Liver (tissue), 9 donors: ENCODE measurements around the gene SPECC1L. TPM values are rescaled to one million over a fixed set of nuclear protein-coding genes. Genes with fewer than 3 reads are reported as not detected.

Experiments used
- DNase-seq: peaks from one replicate; pipeline ENCODE4 v3.0.0-alpha.2; 2017; ENCODE audit warnings: low spot score
- H3K27ac ChIP-seq, 2 donors: one replicate each; pipeline ENCODE4 v1.7.0; 2013; ENCODE audit warnings: inconsistent platforms in 2 of 2, low read length in 2 of 2, control low read depth in 1 of 2, low read depth in 1 of 2, mild to moderate bottlenecking in 1 of 2
- H3K27me3 ChIP-seq, 4 donors: one replicate each; pipeline versions ENCODE4 v1.6.1 to v1.7.0; 2013; ENCODE audit warnings: low read length in 3 of 4, inconsistent platforms in 1 of 4, mild to moderate bottlenecking in 1 of 4, moderate library complexity in 1 of 4; ENCODE audit not compliant: control insufficient read depth in 4 of 4, insufficient read depth in 4 of 4
- H3K36me3 ChIP-seq, 4 donors: one replicate each; pipeline versions ENCODE4 v1.6.1 to v1.7.0; 2013; ENCODE audit warnings: low read length in 3 of 4, mild to moderate bottlenecking in 3 of 4, low read depth in 1 of 4, moderate library complexity in 1 of 4; ENCODE audit not compliant: control insufficient read depth in 4 of 4, insufficient read depth in 3 of 4
- H3K4me1 ChIP-seq, 4 donors: one replicate each; pipeline versions ENCODE4 v1.6.1 to v1.7.0; 2013; ENCODE audit warnings: low read length in 3 of 4, mild to moderate bottlenecking in 3 of 4, moderate library complexity in 1 of 4; ENCODE audit not compliant: control insufficient read depth in 4 of 4, insufficient read depth in 4 of 4
- H3K4me3 ChIP-seq, 3 donors: one replicate each; pipeline versions ENCODE4 v1.6.1 to v1.7.0; 2013; ENCODE audit warnings: low read length in 3 of 3, control low read depth in 1 of 3, low read depth in 1 of 3, mild to moderate bottlenecking in 1 of 3
- H3K9ac ChIP-seq, 2 donors: one replicate each; pipeline ENCODE4 v1.7.0; 2013; ENCODE audit warnings: low read length in 2 of 2, mild to moderate bottlenecking in 2 of 2, moderate library complexity in 2 of 2, control low read depth in 1 of 2, low read depth in 1 of 2
- H3K9me3 ChIP-seq, 4 donors: one replicate each; pipeline versions ENCODE4 v1.6.1 to v1.7.0; 2013; ENCODE audit warnings: low read length in 3 of 4; ENCODE audit not compliant: control insufficient read depth in 4 of 4
- ATF3 ChIP-seq: IDR thresholded peaks from 2 replicates; pipeline ENCODE4 v1.6.1; 2016; ENCODE audit warnings: antibody characterized with exemption
- EGR1 ChIP-seq, 2 donors: IDR thresholded peaks; 2 replicates each; pipeline ENCODE4 v1.6.1; 2016 to 2018; ENCODE audit warnings: antibody characterized with exemption in 2 of 2, low read depth in 2 of 2
- FOXA1 ChIP-seq: IDR thresholded peaks from 2 replicates; pipeline ENCODE4 v1.6.1; 2016; ENCODE audit warnings: antibody characterized with exemption
- FOXA2 ChIP-seq: IDR thresholded peaks from 2 replicates; pipeline ENCODE4 v1.6.1; 2016; ENCODE audit warnings: antibody characterized with exemption
- GABPA ChIP-seq, 2 donors: IDR thresholded peaks in 1 of 2; conservative IDR thresholded peaks in 1 of 2; 2 replicates each; pipeline ENCODE4 v1.6.1; 2016; ENCODE audit warnings: antibody characterized with exemption in 2 of 2, mild to moderate bottlenecking in 1 of 2, moderate library complexity in 1 of 2
- HNF4A ChIP-seq, 2 donors: conservative IDR thresholded peaks; 2 replicates each; pipeline ENCODE4 v1.6.1; 2016; ENCODE audit warnings: antibody characterized with exemption in 2 of 2, mild to moderate bottlenecking in 2 of 2
- HNF4G ChIP-seq: IDR thresholded peaks from 2 replicates; pipeline ENCODE4 v1.6.1; 2016; ENCODE audit warnings: antibody characterized with exemption
- JUND ChIP-seq, 2 donors: IDR thresholded peaks; 2 replicates each; pipeline ENCODE4 v1.6.1; 2016; ENCODE audit warnings: antibody characterized with exemption in 2 of 2
- NR2F2 ChIP-seq: IDR thresholded peaks from 2 replicates; pipeline ENCODE4 v1.6.1; 2016; ENCODE audit warnings: antibody characterized with exemption
- RAD21 ChIP-seq, 2 donors: IDR thresholded peaks; 2 replicates each; pipeline ENCODE4 v1.6.1; 2016; ENCODE audit warnings: antibody characterized with exemption in 2 of 2, mild to moderate bottlenecking in 2 of 2
- REST ChIP-seq: IDR thresholded peaks from 2 replicates; pipeline ENCODE4 v1.6.1; 2016; ENCODE audit warnings: antibody characterized with exemption, mild to moderate bottlenecking
- RXRA ChIP-seq, 2 donors: IDR thresholded peaks; 2 replicates each; pipeline ENCODE4 v1.6.1; 2017 to 2018; ENCODE audit warnings: antibody characterized with exemption in 2 of 2, mild to moderate bottlenecking in 1 of 2
- SP1 ChIP-seq: IDR thresholded peaks from 2 replicates; pipeline ENCODE4 v1.6.1; 2018; ENCODE audit warnings: antibody characterized with exemption, mild to moderate bottlenecking
- TAF1 ChIP-seq: conservative IDR thresholded peaks from 2 replicates; pipeline ENCODE4 v1.6.1; 2016; ENCODE audit warnings: antibody characterized with exemption, mild to moderate bottlenecking
- YY1 ChIP-seq: IDR thresholded peaks from 2 replicates; pipeline ENCODE4 v1.6.1; 2016; ENCODE audit warnings: antibody characterized with exemption, mild to moderate bottlenecking
- WGBS: extraction: QIAGEN DNeasy Blood & Tissue Kit; methylation state at CpG from one replicate; pipeline ENCODE4 v1.1.7; 2013; 5-methylcytosine and 5-hydroxymethylcytosine counted together
- polyA plus RNA-seq, 2 donors: library from polyadenylated mRNA; stranded (reverse) in 1 of 2; unstranded in 1 of 2; fragments of 200-250 nt in 1 of 2; fragments of >200 nt in 1 of 2; fragmentation: Nextera tagmentation in 1 of 2; extraction: Ambion mirVana in 1 of 2; gene quantifications; one replicate each; pipeline versions ENCODE4 v1.2.1 to v1.2.3, GENCODE V29; 2013 to 2015
- total RNA-seq, 2 donors: library from RNA; depleted of rRNA; stranded (reverse); fragments of >200 nt; gene quantifications; one replicate each; pipeline ENCODE4 v1.2.3, GENCODE V29; 2014
- TF ChIP-seq, protein P1 (sequence below): IDR thresholded peaks from 2 replicates; pipeline ENCODE4 v1.6.1; 2016; ENCODE audit warnings: antibody characterized with exemption
- TF ChIP-seq, protein P2 (sequence below): IDR thresholded peaks from 2 replicates; pipeline ENCODE4 v1.6.1; 2016; ENCODE audit warnings: antibody characterized with exemption
- TF ChIP-seq, protein P3 (sequence below): fragments of 150-350 bp; IDR thresholded peaks from 2 replicates; pipeline ENCODE4 v1.5.1; 2017; ENCODE audit warnings: improper control_type of control experiment, low read depth, low read length; ENCODE audit not compliant: missing input control
- donor health status: healthy.
- donor health status: healthy.
- donor health status: healthy.
- donor health status: healthy.
- donor health status: healthy.

SPECC1L gene
- total and polyA plus RNA-seq, 4 donors = 5.4 to 22.3 (median 12.3) TPM

DNA sequence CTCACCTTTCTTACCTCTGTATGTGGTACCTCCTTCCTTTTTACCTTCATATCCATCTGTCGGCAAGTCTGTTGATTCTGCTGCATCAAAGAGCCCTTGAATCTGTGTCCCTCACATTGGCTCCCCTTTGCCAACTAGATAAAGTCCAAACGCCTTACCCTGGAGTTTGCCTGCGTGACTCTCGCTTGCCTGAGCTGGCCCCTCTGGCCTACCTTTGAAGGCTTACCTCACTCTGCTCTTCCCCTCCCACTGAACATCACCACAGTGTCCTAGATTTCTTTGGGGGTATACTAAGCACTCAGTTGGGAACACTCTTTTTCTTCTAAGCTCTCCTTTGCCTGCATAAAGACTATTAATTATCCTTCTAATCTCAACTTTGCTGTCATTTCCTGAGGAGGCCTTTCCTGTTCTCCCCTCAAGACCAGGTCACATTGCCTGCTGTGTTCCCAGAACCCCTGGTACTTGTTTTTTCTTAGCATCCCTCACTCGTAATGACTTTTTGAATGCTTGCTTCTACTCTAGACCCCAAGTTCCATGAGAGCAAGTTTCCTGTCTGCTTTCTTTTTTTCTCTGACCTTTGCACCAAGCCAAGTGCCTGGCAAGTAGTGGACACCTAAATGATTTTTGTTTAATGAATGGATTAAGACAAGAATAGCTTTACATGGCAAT, 89.0 kb downstream of the SPECC1L start:
- H3K9me3 ChIP-seq = no peaks in the 10 kb centered on the region
- H3K27me3 ChIP-seq = no peaks in the 10 kb centered on the region
- H3K9ac ChIP-seq = no peak overlapping the region
- H3K36me3 ChIP-seq = peaks cover 0 to 11% (median 7%) of the 10 kb centered on the region in 4 donors
- H3K4me3 ChIP-seq = no peak overlapping the region
- peaks cover 0 to 28% (median 13%) of the 10 kb centered on the region in 4 donors for H3K4me1 ChIP-seq
- DNase-seq = no peak
- H3K27ac ChIP-seq = peak overlapping the region; percentile 23 to 61
- 48% methylated on average over 5 of the region's 5 CpGs for WGBS
- TF ChIP-seq, protein P1, sequence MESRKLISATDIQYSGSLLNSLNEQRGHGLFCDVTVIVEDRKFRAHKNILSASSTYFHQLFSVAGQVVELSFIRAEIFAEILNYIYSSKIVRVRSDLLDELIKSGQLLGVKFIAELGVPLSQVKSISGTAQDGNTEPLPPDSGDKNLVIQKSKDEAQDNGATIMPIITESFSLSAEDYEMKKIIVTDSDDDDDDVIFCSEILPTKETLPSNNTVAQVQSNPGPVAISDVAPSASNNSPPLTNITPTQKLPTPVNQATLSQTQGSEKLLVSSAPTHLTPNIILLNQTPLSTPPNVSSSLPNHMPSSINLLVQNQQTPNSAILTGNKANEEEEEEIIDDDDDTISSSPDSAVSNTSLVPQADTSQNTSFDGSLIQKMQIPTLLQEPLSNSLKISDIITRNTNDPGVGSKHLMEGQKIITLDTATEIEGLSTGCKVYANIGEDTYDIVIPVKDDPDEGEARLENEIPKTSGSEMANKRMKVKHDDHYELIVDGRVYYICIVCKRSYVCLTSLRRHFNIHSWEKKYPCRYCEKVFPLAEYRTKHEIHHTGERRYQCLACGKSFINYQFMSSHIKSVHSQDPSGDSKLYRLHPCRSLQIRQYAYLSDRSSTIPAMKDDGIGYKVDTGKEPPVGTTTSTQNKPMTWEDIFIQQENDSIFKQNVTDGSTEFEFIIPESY = no peak
- TF ChIP-seq HNF4A (conservative IDR thresholded peaks at IDR 0.05) (peak; percentile 31 to 48), REST (no peak), GABPA (IDR thresholded peaks at IDR 0.05 in 1 of 2, conservative IDR thresholded peaks at IDR 0.05 in 1 of 2) (no peak), RXRA (IDR thresholded peaks at IDR 0.05) (peak in 1 of 2 donors; percentile 3), YY1 (no peak), SP1 (peak; percentile 22), FOXA1 (no peak), RAD21 (IDR thresholded peaks at IDR 0.05) (peak in 1 of 2 donors; percentile 8), FOXA2 (no peak), HNF4G (no peak), EGR1 (IDR thresholded peaks at IDR 0.05; ENCODE audit: low read depth in 2 of 2) (no peak), TAF1 (no peak), NR2F2 (peak; percentile 83), ATF3 (no peak), JUND (IDR thresholded peaks at IDR 0.05) (no peak)
- TF ChIP-seq, protein P2, sequence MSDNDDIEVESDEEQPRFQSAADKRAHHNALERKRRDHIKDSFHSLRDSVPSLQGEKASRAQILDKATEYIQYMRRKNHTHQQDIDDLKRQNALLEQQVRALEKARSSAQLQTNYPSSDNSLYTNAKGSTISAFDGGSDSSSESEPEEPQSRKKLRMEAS = no peak
- TF ChIP-seq, protein P3, sequence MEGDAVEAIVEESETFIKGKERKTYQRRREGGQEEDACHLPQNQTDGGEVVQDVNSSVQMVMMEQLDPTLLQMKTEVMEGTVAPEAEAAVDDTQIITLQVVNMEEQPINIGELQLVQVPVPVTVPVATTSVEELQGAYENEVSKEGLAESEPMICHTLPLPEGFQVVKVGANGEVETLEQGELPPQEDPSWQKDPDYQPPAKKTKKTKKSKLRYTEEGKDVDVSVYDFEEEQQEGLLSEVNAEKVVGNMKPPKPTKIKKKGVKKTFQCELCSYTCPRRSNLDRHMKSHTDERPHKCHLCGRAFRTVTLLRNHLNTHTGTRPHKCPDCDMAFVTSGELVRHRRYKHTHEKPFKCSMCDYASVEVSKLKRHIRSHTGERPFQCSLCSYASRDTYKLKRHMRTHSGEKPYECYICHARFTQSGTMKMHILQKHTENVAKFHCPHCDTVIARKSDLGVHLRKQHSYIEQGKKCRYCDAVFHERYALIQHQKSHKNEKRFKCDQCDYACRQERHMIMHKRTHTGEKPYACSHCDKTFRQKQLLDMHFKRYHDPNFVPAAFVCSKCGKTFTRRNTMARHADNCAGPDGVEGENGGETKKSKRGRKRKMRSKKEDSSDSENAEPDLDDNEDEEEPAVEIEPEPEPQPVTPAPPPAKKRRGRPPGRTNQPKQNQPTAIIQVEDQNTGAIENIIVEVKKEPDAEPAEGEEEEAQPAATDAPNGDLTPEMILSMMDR = no peak
